NCI-H1105 (cell line): ENCODE data around the gene FAM170A.

ENCODE experiments used
- DNase-seq: peaks from one replicate; lab custom pipeline; 2025; lab: John Stamatoyannopoulos, UW

FAM170A gene, protein sequence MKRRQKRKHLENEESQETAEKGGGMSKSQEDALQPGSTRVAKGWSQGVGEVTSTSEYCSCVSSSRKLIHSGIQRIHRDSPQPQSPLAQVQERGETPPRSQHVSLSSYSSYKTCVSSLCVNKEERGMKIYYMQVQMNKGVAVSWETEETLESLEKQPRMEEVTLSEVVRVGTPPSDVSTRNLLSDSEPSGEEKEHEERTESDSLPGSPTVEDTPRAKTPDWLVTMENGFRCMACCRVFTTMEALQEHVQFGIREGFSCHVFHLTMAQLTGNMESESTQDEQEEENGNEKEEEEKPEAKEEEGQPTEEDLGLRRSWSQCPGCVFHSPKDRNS

DNA sequence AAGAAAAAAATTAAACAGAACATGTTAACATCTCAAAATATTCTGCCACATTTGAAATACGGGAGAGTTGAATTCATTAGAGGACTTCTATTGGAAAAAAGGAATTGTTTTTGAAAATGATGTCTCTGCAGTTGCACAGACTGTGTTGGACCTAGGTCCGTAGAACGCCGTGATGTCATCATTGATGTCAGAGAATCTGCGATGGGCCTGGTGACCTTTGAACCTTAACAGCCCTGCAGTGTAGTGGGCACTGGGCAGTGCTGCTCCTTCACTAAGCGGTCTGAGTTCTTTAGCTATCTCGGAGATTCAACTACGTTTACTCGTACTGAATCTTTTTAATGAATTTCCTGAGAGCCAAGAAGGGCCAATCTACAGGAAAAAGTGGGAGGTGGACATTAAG lies at the start of gene FAM170A:
Gene FAM170A, plus strand, starts transcription at position 220 of the 400 bp plus-strand sequence. CDS start 211 bp downstream, outside the sequence.
- no peak for DNase-seq

DNA sequence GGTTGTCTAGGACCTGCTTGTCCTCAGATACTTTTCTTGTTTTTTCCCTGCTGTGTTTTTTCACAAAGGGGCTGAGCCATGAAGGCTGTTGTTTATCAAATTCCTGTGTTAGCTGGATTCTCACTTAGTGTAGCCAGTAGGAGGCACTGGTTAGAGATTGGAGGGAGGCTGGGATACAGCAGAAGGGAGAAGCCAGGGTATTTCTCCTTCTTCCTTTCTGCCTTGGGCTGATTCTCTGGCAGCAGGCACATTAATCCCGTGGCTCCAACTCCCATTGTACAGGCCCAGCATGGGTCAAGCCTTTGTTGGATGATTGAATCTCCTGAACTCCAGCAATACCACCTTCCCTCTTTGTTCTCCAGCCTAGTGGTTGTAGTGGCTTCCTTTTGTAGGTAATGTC lies 46.4 kb upstream of the FAM170A start:
- DNase-seq: no peak

DNA sequence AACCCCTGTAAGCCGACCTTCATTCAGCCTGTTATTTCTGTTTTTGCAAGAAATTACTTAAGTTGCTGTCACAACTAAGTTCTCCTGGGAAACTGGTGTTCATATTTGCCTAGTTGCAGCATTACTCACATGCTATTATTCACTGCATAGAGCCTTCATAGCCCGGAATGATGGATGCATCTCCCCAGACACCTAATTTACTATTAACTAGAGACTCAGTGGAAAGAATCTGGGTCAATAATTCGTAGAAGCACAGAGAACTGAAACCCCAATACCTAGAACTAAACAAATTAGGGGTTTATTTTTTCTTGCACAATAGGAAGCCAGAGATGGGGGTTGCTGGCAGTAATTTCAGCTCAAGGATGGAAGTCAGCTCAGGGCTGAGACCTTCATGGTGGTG lies 45.7 kb upstream of the FAM170A start:
- no peak for DNase-seq

DNA sequence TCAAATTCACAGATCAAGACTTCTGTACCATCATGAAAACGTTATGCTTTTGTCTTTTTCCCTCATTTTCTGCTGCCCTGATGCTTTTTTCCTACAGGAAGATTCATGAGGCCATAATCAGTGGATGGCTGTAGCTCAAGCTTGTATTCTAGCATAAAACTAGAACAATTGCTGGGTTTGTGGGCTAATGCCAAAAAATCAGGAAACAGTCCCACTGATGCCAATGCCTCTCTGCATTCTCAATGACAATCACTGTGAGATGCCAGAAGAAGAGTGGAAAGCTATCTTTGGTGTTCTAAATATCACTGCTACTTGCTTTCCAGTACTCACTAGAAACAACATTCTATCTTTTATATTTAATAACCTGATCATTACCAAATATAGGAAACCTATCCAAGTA lies 33.3 kb upstream of the FAM170A start:
- no peak for DNase-seq

DNA sequence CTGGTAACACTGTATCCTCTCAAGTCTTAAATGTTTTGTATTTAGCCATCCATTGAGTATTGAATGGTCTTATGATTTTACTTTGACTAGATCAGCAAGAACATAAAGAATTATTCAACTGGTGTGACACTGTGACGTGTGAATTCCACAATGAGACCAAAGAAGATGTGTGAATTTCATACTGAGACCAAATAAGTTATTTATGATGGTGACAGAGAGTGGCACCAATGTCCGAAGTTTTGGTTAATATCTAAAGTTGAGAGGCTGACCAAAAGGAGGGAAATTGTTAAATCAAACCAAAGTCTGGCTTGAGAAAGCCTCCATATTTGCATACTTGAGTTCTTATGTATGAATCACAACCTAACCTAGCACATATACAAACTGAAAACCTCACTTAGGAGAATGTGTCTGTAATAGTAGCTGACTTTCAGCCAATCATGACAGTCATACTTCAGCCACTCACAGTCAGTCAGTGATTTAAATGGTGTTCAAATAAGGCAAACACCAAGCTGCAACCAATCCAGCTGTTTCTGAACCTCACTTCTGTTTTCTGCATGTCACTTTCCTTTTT lies 31.5 kb upstream of the FAM170A start:
- DNase-seq: no peak

DNA sequence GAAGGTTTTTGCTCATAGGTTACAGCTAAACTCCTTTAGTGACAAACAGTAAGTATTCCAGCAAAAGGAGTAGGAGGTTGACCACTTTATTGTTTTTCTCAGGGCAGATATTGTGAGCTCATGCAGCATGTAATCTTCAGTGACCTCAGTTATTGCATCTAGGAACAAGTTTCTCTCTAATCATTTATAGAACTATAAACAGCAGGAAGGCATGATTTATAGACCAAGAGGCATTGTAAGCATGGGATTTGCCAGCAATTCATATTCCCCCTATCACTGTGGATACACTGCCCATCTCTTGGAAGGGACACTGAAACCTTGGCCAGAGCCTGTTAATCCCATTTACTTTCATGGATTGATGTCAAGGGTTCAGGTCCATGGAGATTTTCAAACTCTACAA lies 15.4 kb upstream of the FAM170A start:
- DNase-seq: no peak

DNA sequence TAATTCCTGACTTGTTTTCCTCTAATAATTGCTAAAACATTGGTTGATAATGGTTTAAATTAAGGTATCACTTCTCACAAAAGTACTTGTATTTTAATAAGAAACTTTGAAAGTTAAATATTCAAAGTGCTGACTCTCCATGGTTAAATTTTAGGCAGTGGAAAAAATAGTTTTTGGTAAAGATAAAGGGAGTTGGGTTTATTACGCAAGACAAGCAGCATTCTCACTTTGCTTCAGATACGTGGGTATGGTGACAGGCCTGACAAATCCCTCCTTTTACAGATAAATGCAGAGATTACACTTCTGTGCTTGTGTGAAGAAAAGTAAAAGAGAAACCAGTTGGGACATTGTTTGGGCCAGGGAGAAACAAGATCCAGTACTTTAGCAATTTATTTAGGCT lies 14.5 kb upstream of the FAM170A start:
- no peak for DNase-seq

DNA sequence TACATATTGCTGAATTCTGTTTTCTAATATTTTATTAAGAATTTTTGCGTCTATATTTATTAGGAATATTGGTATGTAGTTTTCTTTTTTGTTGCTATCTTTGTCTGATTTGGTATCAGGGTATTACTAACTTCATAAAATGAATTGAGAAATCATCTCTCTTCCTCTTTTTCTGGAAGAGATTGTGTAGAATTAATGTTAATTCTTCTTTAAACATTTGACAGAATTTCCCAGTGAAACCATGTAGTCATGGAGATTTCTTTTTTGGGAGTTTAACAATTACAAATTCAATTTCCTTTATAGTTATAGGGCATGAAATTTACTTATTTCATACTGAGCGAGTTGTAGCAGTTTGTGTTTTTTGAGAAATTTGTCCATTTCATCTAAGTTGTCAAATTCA lies 3.3 kb upstream of the FAM170A start:
- no peak for DNase-seq

DNA sequence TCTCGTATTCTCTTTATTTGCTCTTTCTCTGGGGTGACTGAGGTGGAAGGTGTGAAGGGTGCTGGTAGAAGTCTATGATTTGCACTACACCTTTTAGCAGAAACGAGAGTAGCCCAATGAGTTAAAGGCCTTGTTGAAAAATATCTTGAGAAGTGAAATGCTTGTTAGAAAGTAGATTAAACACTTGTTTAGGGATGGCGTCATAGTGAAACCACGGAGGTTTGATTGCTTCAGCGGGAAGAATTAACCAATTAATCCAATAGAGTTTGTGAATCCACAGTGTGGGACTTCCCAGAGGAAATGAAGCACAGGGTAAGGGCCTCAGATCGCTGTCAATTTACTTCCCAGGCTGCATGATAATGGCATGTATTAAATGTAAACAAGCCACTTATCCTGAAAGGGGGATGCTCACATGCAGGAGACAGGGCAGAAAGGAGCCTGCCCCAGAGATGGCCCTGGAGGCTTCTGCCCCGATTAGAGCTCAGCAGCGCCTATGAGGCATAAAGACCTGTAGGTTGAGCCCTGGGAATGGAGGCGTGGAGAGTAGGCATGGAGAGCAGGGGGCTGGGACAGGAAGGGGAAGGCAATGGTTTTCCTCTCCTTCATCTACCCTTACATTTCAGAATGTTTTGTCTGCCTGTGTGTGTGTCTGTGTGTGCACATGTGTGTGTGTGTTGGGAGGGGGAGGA lies 1.5 kb downstream of the FAM170A start:
- DNase-seq: no peak

DNA sequence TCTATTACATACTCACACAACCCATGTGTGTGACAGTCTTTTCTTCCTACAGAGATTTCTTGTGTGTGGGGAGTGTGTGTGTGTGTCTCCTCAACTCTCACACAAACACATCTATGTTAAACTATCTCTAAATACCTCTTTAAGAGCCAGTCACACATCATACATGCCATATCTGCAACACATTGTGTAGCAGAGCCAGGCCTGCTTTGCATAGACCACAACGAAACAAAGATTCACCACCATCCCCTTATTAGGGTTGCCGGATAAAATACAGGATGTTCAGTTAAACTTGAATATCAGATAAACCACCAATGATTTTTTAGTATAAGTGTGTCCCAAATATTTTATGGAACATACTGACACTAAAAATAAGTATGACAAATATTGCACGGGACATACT lies 2.3 kb downstream of the FAM170A start:
- DNase-seq: no peak

DNA sequence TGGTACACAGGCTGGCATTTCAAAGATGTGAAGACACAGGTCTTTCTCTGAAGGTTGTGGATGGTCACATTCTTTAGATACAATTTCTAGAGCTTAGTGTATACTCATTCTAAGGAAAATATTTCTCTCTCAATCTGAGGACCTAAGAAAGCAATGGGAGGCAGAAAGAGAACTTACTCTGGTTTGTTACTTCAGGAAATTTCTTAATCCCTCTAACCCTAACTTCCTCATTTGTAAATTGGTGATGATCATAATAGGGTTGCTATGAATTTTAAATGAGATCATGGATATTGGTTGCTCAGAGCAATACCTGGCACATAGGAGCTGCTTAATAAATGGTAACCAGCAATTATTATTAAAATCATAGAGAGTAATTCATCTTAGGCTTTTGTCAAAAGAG lies 22.1 kb downstream of the FAM170A start:
- no peak for DNase-seq

DNA sequence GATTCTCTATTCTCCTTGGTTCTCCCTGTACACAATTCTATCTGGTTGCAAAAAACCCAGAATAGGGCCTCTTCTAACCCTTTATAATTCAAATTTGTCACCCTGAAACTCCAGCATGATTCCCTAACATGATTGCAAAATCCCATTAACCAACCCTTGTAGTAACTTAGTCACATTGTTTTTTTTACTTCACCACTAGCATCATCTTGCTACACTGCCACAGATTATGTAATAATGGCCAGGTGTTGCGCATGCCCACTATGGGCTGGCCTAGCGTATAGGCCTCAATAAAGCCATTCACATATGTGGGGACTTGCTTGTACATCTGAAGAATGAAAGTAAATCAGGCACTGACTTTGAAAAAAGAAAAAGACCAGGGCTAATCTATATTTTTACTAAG lies 25.7 kb downstream of the FAM170A start:
- no peak for DNase-seq

DNA sequence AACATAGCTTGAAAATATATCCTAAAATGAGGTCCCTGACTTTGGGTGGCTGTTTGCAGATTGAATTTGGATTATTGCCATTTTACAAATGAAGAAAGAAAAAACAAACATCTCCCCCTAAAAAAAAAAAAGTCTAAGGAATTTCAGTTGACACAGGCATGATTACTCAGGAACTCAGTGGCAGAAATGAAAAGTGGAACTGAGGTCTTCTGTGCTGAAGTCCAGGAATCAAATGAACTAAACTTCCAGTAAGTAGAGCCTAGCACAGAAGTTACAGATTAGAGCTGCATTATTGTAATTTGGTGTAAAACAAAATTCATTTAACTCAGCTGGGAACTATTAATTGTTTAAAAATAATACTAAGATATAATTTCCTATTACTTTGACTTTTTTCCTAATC lies 26.7 kb downstream of the FAM170A start:
- DNase-seq: no peak

DNA sequence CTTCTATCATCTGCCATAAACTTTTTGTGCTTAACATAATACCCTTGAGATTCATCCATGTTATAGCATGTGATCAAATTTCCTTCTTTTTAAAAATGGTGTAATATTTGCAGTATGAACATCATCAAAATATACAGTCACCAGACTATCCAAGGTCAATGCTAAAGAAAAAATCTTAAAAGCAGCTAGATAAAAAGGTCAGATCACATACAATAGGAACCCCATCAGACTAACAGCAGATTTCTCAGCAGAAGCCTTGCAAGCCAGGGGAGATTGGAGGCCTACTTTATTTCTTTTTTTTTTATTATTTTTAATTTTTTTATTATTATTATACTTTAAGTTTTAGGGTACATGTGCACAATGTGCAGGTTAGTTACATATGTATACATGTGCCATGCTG lies 37.2 kb downstream of the FAM170A start:
- no peak for DNase-seq

DNA sequence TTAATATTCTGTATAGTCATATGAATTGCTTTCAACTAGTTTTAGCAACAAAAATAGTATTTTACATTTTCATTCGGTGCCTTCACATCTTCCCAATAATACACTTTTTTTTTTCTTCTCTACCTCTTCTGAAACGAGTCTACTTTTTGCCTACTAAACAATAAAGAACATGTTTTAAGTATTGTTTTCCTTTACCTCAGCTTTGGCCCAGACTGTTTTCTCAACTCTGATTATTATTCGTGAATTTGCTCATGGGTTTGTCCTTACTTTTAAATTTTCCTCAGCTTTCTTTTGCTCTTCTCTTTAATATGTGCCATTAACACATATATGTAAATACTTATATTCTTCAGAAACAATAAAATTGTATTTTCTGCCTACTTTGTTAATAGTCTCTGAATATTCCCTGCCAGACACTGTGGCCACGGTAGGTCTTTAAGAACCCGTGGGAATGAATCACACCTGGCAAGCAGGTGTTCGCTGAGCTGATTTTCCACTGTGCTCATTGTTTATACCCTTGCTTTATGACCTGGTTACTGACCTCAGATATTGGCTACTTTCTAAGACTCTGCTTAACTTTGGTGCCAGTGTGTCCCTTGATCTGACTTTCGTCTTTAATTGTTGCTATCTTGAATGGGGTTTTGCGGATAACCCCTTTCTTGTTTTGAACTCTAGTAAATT lies 49.1 kb downstream of the FAM170A start:
- DNase-seq: peak; percentile 34

DNA sequence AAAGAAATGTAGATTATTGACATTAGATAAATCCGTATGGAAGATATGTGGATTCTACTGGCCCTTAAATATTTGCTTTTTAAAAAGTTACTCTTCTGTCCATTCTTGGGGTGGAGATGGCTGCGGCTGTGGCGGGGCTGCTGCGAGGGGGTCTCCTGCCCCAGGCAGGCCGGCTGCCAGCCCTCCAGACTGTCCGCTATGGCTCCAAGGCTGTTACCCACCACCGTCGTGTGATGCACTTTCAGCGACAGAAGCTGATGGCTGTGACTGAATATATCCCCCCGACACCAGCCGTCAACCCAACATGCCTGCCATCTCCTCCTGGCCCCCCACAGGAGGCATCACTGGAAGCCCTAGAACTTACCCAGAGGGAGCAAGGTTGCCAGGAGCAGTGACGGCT lies 50.7 kb downstream of the FAM170A start:
- DNase-seq: no peak

DNA sequence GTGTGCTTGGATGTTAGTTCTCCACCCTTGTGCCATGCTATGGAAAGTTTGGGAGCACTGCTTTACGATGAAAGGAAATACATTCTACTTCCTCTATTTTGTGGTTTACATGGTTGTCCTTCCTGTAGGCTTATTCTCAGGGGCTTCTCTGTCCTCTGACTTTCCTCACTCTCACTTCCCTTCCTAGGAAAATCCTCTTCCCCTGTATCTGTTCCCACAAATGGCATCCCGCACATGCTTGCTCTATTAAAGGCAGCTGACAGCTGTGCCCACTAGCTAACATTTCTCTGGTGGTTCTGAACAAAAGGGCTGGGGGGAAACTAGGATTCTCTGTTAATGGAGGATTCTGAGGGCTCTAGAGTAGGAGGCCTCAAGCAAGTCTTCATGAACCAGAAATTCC lies 52.4 kb downstream of the FAM170A start:
- no peak for DNase-seq

DNA sequence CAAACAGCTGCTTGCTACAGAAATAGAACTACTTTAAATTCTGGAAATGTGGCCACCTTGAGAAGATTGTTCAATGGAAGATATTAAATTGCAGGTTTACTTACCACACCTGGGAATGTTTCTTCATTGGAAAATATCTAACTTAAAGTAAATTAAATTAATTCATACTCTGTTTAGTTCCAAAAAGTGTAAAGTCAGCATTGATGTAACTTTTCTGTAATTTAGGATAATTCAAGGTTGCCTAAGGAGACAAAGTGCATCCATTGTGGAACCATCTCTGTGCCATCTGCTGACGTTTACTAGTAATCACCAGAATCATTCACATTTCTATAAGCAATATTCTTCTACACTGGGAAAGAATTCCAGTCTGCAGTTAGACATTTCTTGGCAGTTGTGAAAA lies 53.0 kb downstream of the FAM170A start:
- DNase-seq: no peak
